Transverse colon (tissue), 4 donors: ENCODE measurements around the gene MMRN2. TPM values are rescaled to one million over a fixed set of nuclear protein-coding genes. Genes with fewer than 3 reads are reported as not detected.

Experiments used
- DNase-seq: peaks from one replicate; pipeline ENCODE4 v3.0.0-alpha.2; 2019
- H3K27ac ChIP-seq, 4 donors: fragments of 200-600 bp; sonication (generic); 2 replicates each; pipeline ENCODE4 v1.5.1; 2016 to 2018; ENCODE audit warnings: inconsistent platforms in 4 of 4
- H3K27me3 ChIP-seq: fragments of 200-600 bp; sonication (generic); 2 replicates; pipeline ENCODE4 v1.5.1; 2017; ENCODE audit warnings: inconsistent platforms
- H3K36me3 ChIP-seq, 4 donors: fragments of 200-600 bp; sonication (generic); 2 replicates each; pipeline ENCODE4 v1.5.1; 2017 to 2019; ENCODE audit warnings: inconsistent platforms in 4 of 4
- H3K4me1 ChIP-seq, 4 donors: fragments of 200-600 bp; sonication (generic); 2 replicates each; pipeline ENCODE4 v1.5.1; 2017 to 2020; ENCODE audit warnings: inconsistent platforms in 4 of 4
- H3K4me3 ChIP-seq, 4 donors: fragments of 200-600 bp; sonication (generic); 1 replicate in 1 of 4; 2 replicates in 3 of 4; pipeline versions ENCODE4 v1.5.1 to v1.6.1; 2017 to 2019; ENCODE audit warnings: inconsistent platforms in 4 of 4
- H3K9me3 ChIP-seq, 2 donors: fragments of 200-600 bp; sonication (generic); 2 replicates each; pipeline ENCODE4 v1.5.1; 2017 to 2019; ENCODE audit warnings: inconsistent platforms in 2 of 2
- EP300 ChIP-seq: sonication (generic); formaldehyde crosslinking; IDR thresholded peaks from one replicate; pipeline ENCODE4 v1.6.1; 2017; ENCODE audit warnings: antibody characterized with exemption, low read depth
- POLR2A ChIP-seq: fragments of 450-650 bp; IDR thresholded peaks from one replicate; pipeline ENCODE4 v1.6.1; 2016; ENCODE audit warnings: antibody characterized with exemption, mild to moderate bottlenecking, moderate library complexity
- POLR2AphosphoS5 ChIP-seq, 3 donors: sonication (generic); formaldehyde crosslinking; IDR thresholded peaks; one replicate each; pipeline ENCODE4 v1.6.1; 2016; ENCODE audit warnings: antibody characterized with exemption in 3 of 3
- WGBS, 2 donors: methylation state at CpG; one replicate each; pipeline ENCODE4 v1.1.5; 2018; ENCODE audit warnings: low coverage in 1 of 2; 5-methylcytosine and 5-hydroxymethylcytosine counted together
- in situ Hi-C, 4 donors: fragments of 200-750 bp; cut with MboI; loops; one replicate each; pipeline versions ENCODE4 v1.15.0 to v1.15.1; 2017; ENCODE audit warnings: low sequenced_read_pairs in 3 of 4, low pct_ligation_motif_present in 1 of 4, low pct_unique_long_range_greater_than_20kb in 1 of 4
- intact Hi-C: fragments of 100-400 bp; cut with DNase I; formaldehyde crosslinking; loops from one replicate; pipeline ENCODE4 v1.15.1; 2023; ENCODE audit warnings: low total_unique reads
- total RNA-seq, 4 donors: library from RNA; depleted of rRNA; stranded (reverse); fragments of >200 nt; gene quantifications; one replicate each; pipeline ENCODE4 v1.1.0, GENCODE V29; 2016
- TF ChIP-seq, protein P1 (sequence below), 5 experiments: fragments of 200-600 bp in 3 of 5; fragments of 450-650 bp in 2 of 5; sonication (generic) in 3 of 5; IDR thresholded peaks; 1 replicate in 2 of 5; 2 replicates in 3 of 5; pipeline ENCODE4 v1.5.1; 2016 to 2017; ENCODE audit warnings: antibody characterized with exemption in 5 of 5, inconsistent platforms in 3 of 5, mild to moderate bottlenecking in 2 of 5, moderate library complexity in 1 of 5

MMRN2 gene
- total RNA-seq, 4 donors from 2014 or later, result 1.1 to 25.3 (median 8.1) TPM

DNA sequence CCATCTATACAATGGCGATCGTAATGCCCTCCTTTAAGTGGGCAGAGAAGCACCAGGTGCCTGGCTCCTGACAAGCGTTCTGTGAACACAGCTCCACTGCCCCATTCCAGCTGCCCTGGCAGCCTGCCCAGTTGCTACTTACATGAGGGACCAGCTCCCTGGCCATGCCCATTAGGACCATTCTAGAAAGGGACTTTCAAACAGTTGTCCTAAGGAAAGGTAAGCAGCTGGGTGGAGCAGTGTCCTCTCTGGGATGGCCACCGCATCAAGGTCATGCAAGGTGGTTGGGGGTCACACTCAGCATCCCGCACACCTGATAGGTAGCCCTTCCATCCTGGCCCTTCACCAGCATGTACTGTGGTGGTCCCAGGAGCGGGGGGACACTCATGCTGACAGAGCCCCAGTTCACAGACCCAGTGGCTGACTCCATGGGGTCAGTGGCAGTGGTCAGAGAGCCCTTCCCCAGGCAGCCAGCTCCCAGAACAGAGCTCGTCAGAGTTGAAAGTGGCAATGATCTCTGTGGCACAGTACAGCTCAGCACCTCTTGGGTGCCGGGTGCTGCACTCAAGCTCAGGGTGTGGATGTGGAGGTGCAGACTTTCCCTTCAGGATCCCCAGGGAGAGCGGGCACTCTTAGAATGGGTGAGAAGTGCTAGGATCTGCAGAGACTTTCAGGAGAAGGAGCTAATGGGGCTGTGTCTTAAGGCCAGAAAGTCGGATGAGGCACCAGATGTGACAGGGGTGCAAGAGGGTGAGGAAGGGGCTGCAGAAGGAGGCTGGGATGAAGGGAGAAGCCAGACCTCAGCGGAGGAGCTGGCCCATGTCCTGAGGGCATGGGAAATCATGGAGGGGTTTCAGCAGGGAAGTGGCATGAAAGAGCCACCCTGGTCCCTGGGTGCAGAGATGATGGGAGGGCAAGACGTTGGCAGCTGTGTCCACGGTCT lies 10.9 kb downstream of the MMRN2 start:
- no peak for TF ChIP-seq POLR2A
- TF ChIP-seq EP300, result no peak
- no peak for TF ChIP-seq POLR2AphosphoS5 (IDR thresholded peaks at IDR 0.05)
- TF ChIP-seq, protein P1, sequence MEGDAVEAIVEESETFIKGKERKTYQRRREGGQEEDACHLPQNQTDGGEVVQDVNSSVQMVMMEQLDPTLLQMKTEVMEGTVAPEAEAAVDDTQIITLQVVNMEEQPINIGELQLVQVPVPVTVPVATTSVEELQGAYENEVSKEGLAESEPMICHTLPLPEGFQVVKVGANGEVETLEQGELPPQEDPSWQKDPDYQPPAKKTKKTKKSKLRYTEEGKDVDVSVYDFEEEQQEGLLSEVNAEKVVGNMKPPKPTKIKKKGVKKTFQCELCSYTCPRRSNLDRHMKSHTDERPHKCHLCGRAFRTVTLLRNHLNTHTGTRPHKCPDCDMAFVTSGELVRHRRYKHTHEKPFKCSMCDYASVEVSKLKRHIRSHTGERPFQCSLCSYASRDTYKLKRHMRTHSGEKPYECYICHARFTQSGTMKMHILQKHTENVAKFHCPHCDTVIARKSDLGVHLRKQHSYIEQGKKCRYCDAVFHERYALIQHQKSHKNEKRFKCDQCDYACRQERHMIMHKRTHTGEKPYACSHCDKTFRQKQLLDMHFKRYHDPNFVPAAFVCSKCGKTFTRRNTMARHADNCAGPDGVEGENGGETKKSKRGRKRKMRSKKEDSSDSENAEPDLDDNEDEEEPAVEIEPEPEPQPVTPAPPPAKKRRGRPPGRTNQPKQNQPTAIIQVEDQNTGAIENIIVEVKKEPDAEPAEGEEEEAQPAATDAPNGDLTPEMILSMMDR (IDR thresholded peaks at IDR 0.05), result no peak
- Histone ChIP-seq H3K4me3 (no peak overlapping the region), H3K9me3 (no peaks in the 10 kb centered on the region), H3K36me3 (no peaks in the 10 kb centered on the region), H3K4me1 (peaks cover 0 to 11% (median 3%) of the 10 kb centered on the region in 4 donors), H3K27ac (no peak overlapping the region), H3K27me3 (peaks cover 11% of the 10 kb centered on the region)
- DNase-seq, result peak; percentile 25
- WGBS, 2 donors, result 41 to 70% methylated on average over 6 to 13 of the region's 13 CpGs
- in situ Hi-C loops, result no loop called here
- intact Hi-C loops, result no loop called here

DNA sequence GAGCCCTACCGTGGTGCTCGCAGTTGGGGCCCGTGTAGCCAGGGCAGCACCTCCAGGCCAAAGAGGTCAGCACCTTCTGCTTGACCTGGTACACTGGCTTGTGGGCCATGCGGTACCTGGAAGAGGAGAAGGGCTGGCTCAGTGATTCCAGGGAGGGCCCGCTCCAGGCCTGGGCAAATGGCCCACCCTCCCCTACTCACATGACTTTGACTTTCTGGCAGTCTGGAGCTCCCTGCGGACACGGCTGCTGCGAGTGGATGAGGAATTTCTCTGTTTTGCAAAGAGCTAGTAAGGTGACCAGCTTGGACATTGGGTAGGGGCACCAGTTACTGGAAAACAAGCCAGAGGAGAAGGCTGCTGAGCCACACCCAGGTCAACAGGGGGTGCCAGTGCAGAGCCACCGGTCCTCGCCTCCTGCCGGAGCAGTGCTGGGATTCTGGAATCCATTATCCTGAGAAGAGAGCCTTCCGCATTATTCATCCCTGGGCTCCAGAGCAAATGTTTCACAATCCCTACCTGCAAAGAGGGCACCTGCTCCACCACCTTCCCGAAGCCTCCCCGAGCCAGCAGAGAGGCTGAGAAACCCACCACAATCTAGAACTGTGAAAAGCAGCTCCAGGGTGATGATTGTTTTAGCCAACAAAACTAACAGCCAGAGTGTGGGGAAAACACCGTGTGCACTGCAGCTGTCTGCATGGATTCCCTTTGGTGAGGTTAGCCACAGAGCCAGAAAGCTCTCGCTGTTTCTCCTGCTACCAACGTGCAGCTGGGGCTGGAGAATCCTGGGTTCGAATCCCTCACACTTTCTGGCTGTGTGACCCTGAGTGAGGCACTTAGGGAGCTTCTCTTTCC lies 11.8 kb downstream of the MMRN2 start:
- Histone ChIP-seq H3K27ac (no peak overlapping the region), H3K36me3 (no peaks in the 10 kb centered on the region), H3K27me3 (peaks cover 11% of the 10 kb centered on the region), H3K9me3 (no peaks in the 10 kb centered on the region), H3K4me1 (peaks cover 0 to 11% (median 3%) of the 10 kb centered on the region in 4 donors), H3K4me3 (no peak overlapping the region)
- DNase-seq, result no peak
- intact Hi-C loops, result no loop called here
- in situ Hi-C loops, result no loop called here
- 70 to 72% methylated on average over 2 to 18 of the region's 18 CpGs for WGBS, 2 donors
- TF ChIP-seq, protein P1 (IDR thresholded peaks at IDR 0.05), result no peak
- TF ChIP-seq EP300 (no peak), POLR2AphosphoS5 (IDR thresholded peaks at IDR 0.05) (no peak), POLR2A (no peak)

DNA sequence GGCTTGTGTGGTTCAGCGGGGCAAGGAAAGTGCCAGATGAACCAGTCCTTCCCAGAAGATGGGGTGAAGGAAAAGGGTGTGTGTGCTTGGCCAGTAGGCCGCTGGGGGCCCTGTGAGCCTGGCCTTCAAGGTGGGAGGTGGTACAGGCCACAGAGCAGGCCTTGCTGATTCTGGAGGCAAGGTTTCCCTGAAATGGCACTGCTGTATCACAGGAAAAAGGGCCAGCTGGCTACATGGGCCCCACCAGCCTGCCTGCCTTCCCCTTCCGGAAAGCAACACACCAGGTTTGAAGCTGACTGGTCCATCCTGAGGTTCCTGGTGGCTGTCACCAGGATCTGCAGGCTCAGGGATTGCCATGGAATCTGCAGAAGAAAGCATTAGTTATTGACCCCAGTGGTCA lies 12.5 kb downstream of the MMRN2 start:
- WGBS, 2 donors, result 80 to 98% methylated on average over 1 to 3 of the region's 3 CpGs
- H3K4me3 ChIP-seq, result no peak overlapping the region
- no peak overlapping the region for H3K27ac ChIP-seq
- peaks cover 0 to 11% (median 3%) of the 10 kb centered on the region in 4 donors for H3K4me1 ChIP-seq
- intact Hi-C loops (no loop called here), in situ Hi-C loops (no loop called here)
- H3K9me3 ChIP-seq, result no peaks in the 10 kb centered on the region
- no peaks in the 10 kb centered on the region for H3K36me3 ChIP-seq
- DNase-seq, result no peak
- TF ChIP-seq, protein P1 (IDR thresholded peaks at IDR 0.05), result no peak
- TF ChIP-seq POLR2A, result no peak
- TF ChIP-seq POLR2AphosphoS5 (IDR thresholded peaks at IDR 0.05), result no peak
- no peak for TF ChIP-seq EP300
- peaks cover 11% of the 10 kb centered on the region for H3K27me3 ChIP-seq

DNA sequence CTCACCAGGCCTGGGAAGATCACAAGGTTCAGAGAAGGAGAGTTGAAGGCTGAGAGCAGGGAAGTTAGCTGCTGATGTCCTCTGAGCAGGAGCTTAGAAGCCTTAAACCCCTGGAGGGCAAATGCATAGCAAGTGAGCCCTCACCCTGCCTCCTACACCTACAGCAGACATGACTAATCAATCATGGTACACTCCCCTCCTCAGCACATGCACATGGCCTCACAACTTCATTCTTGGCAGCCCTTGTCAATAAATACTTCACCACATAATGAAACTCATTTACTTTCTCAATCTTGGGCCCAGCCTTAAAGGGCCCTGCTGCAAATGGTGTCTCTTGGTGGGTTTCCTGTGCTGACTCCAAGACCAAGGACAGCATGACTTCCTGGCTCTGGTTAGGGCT lies 12.9 kb downstream of the MMRN2 start:
- peaks cover 0 to 11% (median 4%) of the 10 kb centered on the region in 4 donors for H3K4me1 ChIP-seq
- no peak for TF ChIP-seq POLR2A
- TF ChIP-seq, protein P1 (IDR thresholded peaks at IDR 0.05), result no peak
- TF ChIP-seq POLR2AphosphoS5 (IDR thresholded peaks at IDR 0.05), result no peak
- no peak for TF ChIP-seq EP300
- H3K27me3 ChIP-seq, result peaks cover 11% of the 10 kb centered on the region
- H3K4me3 ChIP-seq, result no peak overlapping the region
- no peak overlapping the region for H3K27ac ChIP-seq
- H3K36me3 ChIP-seq, result no peaks in the 10 kb centered on the region
- DNase-seq, result no peak
- intact Hi-C loops (no loop called here), in situ Hi-C loops (no loop called here)
- no peaks in the 10 kb centered on the region for H3K9me3 ChIP-seq
